SK-N-SH treated with all-trans-retinoic acid at 6 μM for 48 hours (cell line): ENCODE results near the gene MEP1B.

Source experiments
- ARNTL ChIP-seq: fragments of 450-650 bp; formaldehyde crosslinking; IDR thresholded peaks from 2 replicates; pipeline ENCODE4 v1.5.0; 2020; ENCODE audit warnings: low read depth, mild to moderate bottlenecking, moderate library complexity, borderline replicate concordance
- RARB ChIP-seq: fragments of 250-450 bp; sonication (Bioruptor Pico); IDR thresholded peaks from 2 replicates; pipeline ENCODE4 v1.8.0; 2021; ENCODE audit warnings: mild to moderate bottlenecking, moderate library complexity
- TOX ChIP-seq: fragments of 250-450 bp; sonication (Bioruptor Pico); IDR thresholded peaks from 2 replicates; pipeline ENCODE4 v1.8.0; 2021; ENCODE audit warnings: mild to moderate bottlenecking, moderate library complexity, borderline replicate concordance
- ZNF565 ChIP-seq: fragments of 450-650 bp; formaldehyde crosslinking; conservative IDR thresholded peaks from 2 replicates; pipeline ENCODE4 v1.5.0; 2020; ENCODE audit warnings: low read depth, mild to moderate bottlenecking, moderate library complexity

DNA sequence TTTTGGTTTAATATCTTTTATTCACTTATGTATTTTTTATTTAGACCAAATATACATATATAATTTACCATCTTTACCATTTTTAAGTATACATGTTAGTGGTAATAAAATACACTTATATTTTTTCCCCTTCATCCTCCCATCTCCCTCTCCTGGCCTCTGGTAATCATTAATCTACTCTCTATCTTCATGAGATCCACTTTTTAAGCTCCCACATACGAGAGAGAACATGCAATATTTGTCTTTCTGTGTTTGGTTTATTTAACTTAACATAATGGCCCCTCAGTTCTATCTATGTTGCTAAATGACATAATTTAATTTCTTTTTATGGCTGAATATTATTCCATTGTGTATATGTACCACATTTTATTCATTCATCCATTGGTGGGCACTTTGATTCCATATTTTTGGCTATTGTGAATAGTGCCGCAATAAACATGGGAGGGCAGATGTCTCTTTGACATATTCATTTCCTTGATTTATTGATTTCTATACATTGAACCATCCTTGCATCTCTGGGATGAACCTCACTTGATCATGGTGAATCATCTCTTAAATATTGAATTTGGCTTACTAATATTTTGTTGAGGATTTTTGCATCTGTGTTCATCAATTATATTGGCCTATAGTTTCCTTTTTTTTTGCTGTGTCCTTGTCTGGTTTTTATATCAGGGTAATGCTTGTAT, 41.5 kb upstream of the MEP1B start:
- TF ChIP-seq TOX (no peak), ARNTL (CRISPR knock-in tag) (no peak), RARB (CRISPR knock-in tag) (no peak), ZNF565 (CRISPR knock-in tag) (no peak)
